Measurements from ENCODE around the gene MKS1.

MKS1 gene

GRCh38 chr17:58156839-58157803, 61.9 kb downstream of the MKS1 start:
- peak; percentile 33 to 44 for DNase-seq

Data from activated CD4-positive, alpha-beta T cell treated with anti-CD3 and anti-CD28 coated beads for 4 hours (primary cell).